ENCODE results near the gene LMBR1L. TPM values are rescaled to one million over a fixed set of nuclear protein-coding genes. Genes with fewer than 3 reads are reported as not detected.

The LMBR1L gene
- total RNA-seq, 5 donors from 2014 or later (not counting 1 experiment from before 2014, with no cell fraction given), result 159 to 302 (median 224) TPM

DNA sequence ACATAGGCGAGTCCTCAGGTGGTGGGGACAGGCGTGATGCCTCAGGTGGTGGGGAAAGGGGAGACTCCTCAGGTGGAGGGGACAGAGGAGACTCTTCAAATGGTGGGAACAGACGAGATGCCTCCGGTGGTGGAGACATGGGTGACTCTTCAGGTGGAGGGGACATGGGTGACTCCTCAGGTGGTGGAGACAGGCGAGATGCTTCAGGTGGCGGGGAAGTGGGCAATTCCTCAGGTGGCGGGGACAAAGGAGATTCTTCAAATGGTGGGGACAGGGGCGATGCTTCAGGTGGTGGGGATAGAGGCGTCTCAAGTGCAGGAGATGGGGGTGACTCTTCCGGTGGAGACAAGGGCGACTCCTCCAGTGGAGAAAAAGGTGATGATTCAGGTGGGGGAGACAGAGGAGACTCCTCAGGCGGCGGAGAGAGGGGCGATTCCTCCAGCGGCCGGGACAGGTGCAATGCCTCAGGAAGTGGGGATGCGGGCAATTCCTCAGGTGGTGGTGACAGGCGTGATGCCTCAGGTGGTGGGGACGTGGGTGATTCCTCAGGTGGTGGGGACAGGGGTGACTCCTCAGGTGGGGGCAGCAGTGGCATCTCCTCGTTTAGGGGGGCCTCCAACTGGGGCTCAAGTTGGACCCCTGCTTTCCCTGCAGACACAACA is 58.7 kb downstream of the LMBR1L start:
- peaks cover 63% of the 10 kb centered on the region for H3K36me3 Mint-ChIP-seq
- no peak for DNase-seq
- H3K9me3 Mint-ChIP-seq, result no peaks in the 10 kb centered on the region
- H3K4me3 Mint-ChIP-seq, result no peak overlapping the region
- H3K4me1 Mint-ChIP-seq, result peaks cover 26 to 41% (median 38%) of the 10 kb centered on the region in 3 donors
- ChIA-PET CTCF (no interaction called here), POLR2A (no interaction called here)
- Histone ChIP-seq H3K36me3 (ENCODE audit: control insufficient read depth in 2 of 2, extremely low read depth in 1 of 2, insufficient read depth in 1 of 2, low read length in 1 of 2) (peaks cover 36 to 82% of the 10 kb centered on the region in 2 donors), H3K27ac (ENCODE audit: low read length) (no peak overlapping the region), H3K27me3 (replicated peaks in 1 of 2; ENCODE audit: control insufficient read depth in 2 of 2, extremely low read depth in 1 of 2, insufficient read depth in 2 of 2, low read length in 1 of 2) (no peaks in the 10 kb centered on the region), H3K9me3 (no peaks in the 10 kb centered on the region), H3K4me3 (ENCODE audit: control insufficient read depth in 1 of 2, extremely low read depth in 1 of 2, low read length in 1 of 2) (no peak overlapping the region), H3K4me1 (ENCODE audit: control insufficient read depth in 1 of 2, extremely low read depth in 1 of 2, insufficient read depth in 2 of 2, low read length in 2 of 2) (peaks cover 16 to 32% of the 10 kb centered on the region in 2 experiments)
- no peaks in the 10 kb centered on the region for H3K27me3 Mint-ChIP-seq
- 95% methylated on average over 16 of the region's 20 CpGs for WGBS (ENCODE audit: insufficient coverage)
- no peak overlapping the region for H3K27ac Mint-ChIP-seq
- no peak for ATAC-seq (replicated peaks in 1 of 4)

- peaks cover 11 to 27% of the 10 kb centered on the region in 2 experiments for H3K4me1 ChIP-seq (ENCODE audit: control insufficient read depth in 1 of 2, extremely low read depth in 1 of 2, insufficient read depth in 2 of 2, low read length in 2 of 2)
- Mint-ChIP-seq H3K27ac (no peak overlapping the region), H3K36me3 (peaks cover 67% of the 10 kb centered on the region), H3K27me3 (no peaks in the 10 kb centered on the region), H3K4me1 (peaks cover 20 to 35% (median 33%) of the 10 kb centered on the region in 3 donors), H3K4me3 (no peak overlapping the region), H3K9me3 (no peaks in the 10 kb centered on the region)
- H3K4me3 ChIP-seq (ENCODE audit: control insufficient read depth in 1 of 2, extremely low read depth in 1 of 2, low read length in 1 of 2), result no peak overlapping the region
- no peaks in the 10 kb centered on the region for H3K27me3 ChIP-seq (replicated peaks in 1 of 2; ENCODE audit: control insufficient read depth in 2 of 2, extremely low read depth in 1 of 2, insufficient read depth in 2 of 2, low read length in 1 of 2)
- 97% methylated on average over 15 of the region's 18 CpGs for WGBS (ENCODE audit: insufficient coverage)
- ATAC-seq (replicated peaks in 1 of 4), result no peak
- H3K27ac ChIP-seq (ENCODE audit: low read length), result no peak overlapping the region
- POLR2A ChIA-PET, result no interaction called here
- H3K36me3 ChIP-seq (ENCODE audit: control insufficient read depth in 2 of 2, extremely low read depth in 1 of 2, insufficient read depth in 1 of 2, low read length in 1 of 2), result peaks cover 39 to 87% of the 10 kb centered on the region in 2 donors
- DNase-seq, result no peak
- H3K9me3 ChIP-seq, result no peaks in the 10 kb centered on the region
- CTCF ChIA-PET, result no interaction called here
These were observed 59.3 kb downstream of the LMBR1L start for GRCh38 chr12:49051373-49051764.

DNA sequence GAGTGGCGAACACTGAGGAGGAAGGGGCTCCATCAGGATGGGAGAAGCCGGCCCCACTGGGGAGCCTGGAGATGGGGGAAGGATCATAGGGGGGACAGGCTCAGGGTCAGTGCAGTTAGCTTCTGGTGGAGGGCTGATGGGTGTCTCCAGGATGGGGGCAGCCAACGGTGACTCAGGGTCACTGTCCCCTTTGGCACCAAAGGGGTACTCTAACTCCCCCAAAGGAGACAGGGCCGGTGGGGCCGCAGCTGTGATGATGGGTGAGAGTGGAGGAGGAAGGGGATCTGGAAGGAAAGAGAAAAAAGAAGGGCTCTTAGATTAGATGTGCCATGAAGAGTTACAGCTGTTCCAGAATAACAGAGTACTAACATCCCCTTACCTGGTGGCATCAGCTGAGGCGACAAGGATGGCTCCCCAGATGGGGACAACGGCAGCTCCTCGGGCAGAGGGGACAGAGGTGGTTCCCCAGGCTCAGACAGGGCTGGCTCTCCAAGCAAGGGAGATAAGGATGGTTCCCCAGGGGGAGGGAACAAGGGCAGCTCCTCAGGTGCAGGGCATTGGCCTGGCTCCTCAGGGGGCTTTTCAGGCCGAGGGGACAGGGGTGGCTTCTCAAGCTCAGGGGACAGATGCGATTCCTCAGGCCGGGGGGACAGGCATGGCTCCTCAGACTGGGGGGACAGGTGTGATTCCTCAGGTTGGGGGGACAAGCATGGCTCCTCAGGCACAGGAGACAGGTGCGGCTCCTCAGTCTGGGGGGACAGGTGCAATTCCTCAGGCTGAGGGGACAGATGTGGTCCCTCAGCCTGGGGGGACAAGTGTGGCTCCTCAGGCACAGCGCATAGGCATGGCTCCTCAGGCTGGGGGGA is 59.9 kb downstream of the LMBR1L start:
- H3K4me3 ChIP-seq (ENCODE audit: control insufficient read depth in 1 of 2, extremely low read depth in 1 of 2, low read length in 1 of 2), result no peak overlapping the region
- Mint-ChIP-seq H3K4me3 (no peak overlapping the region), H3K27me3 (no peaks in the 10 kb centered on the region), H3K36me3 (peaks cover 71% of the 10 kb centered on the region), H3K9me3 (no peaks in the 10 kb centered on the region), H3K27ac (no peak overlapping the region), H3K4me1 (peaks cover 14 to 29% (median 27%) of the 10 kb centered on the region in 3 donors)
- peaks cover 43 to 94% of the 10 kb centered on the region in 2 donors for H3K36me3 ChIP-seq (ENCODE audit: control insufficient read depth in 2 of 2, extremely low read depth in 1 of 2, insufficient read depth in 1 of 2, low read length in 1 of 2)
- no peak overlapping the region for H3K27ac ChIP-seq (ENCODE audit: low read length)
- POLR2A ChIA-PET, result no interaction called here
- no peaks in the 10 kb centered on the region for H3K9me3 ChIP-seq
- ATAC-seq (replicated peaks in 1 of 4), result no peak
- no peak for DNase-seq
- 92% methylated on average over 7 of the region's 13 CpGs for WGBS (ENCODE audit: insufficient coverage)
- no peaks in the 10 kb centered on the region for H3K27me3 ChIP-seq (replicated peaks in 1 of 2; ENCODE audit: control insufficient read depth in 2 of 2, extremely low read depth in 1 of 2, insufficient read depth in 2 of 2, low read length in 1 of 2)
- CTCF ChIA-PET, result no interaction called here
- H3K4me1 ChIP-seq (ENCODE audit: control insufficient read depth in 1 of 2, extremely low read depth in 1 of 2, insufficient read depth in 2 of 2, low read length in 2 of 2), result peaks cover 5 to 21% of the 10 kb centered on the region in 2 experiments

DNA sequence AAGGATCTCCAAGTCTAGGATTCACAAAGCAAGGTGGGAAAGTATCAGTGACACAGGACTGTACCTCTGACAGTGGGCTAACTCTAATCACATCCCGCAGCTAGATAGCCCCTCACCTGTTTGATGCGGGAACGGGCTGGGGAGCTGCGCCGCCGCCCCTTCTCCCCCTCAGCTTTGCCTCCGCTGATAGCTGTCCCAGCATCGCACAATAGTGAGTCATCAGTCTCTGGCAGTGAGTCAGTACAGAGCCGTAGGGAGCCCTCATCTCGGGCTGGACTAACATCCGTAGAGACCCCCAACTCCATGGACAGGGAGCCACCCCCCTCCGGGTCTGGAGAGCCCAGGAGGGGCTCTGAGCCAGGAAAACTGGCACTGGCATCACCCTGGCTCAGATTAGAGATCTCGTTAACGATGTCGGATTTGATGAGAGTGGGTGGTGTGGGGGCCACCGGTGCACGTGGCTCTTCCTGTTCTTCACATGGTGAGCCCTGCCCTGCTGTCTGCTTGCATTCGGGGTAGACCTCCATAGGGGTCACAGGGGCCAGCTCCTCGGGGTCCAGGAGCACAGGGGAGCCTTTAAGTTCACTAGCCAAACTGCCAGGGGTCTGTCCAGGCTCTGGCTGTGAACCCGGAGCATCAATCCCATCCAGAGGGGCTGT is 61.0 kb downstream of the LMBR1L start:
- WGBS (ENCODE audit: insufficient coverage), result 94% methylated on average over 20 of the region's 20 CpGs
- ChIA-PET POLR2A (no interaction called here), CTCF (no interaction called here)
- no peaks in the 10 kb centered on the region for H3K9me3 Mint-ChIP-seq
- H3K4me1 Mint-ChIP-seq, result peaks cover 4 to 19% (median 17%) of the 10 kb centered on the region in 3 donors
- peaks cover 69% of the 10 kb centered on the region for H3K36me3 Mint-ChIP-seq
- DNase-seq, result no peak
- no peak overlapping the region for H3K4me3 Mint-ChIP-seq
- peaks cover 48 to 98% of the 10 kb centered on the region in 2 donors for H3K36me3 ChIP-seq (ENCODE audit: control insufficient read depth in 2 of 2, extremely low read depth in 1 of 2, insufficient read depth in 1 of 2, low read length in 1 of 2)
- no peak overlapping the region for H3K27ac Mint-ChIP-seq
- no peaks in the 10 kb centered on the region for H3K27me3 Mint-ChIP-seq
- H3K9me3 ChIP-seq, result no peaks in the 10 kb centered on the region
- peaks cover 0 to 10% of the 10 kb centered on the region in 2 experiments for H3K4me1 ChIP-seq (ENCODE audit: control insufficient read depth in 1 of 2, extremely low read depth in 1 of 2, insufficient read depth in 2 of 2, low read length in 2 of 2)
- no peak for ATAC-seq (replicated peaks in 1 of 4)
- H3K27me3 ChIP-seq (replicated peaks in 1 of 2; ENCODE audit: control insufficient read depth in 2 of 2, extremely low read depth in 1 of 2, insufficient read depth in 2 of 2, low read length in 1 of 2), result no peaks in the 10 kb centered on the region
- no peak overlapping the region for H3K4me3 ChIP-seq (ENCODE audit: control insufficient read depth in 1 of 2, extremely low read depth in 1 of 2, low read length in 1 of 2)
- H3K27ac ChIP-seq (ENCODE audit: low read length), result no peak overlapping the region

DNA sequence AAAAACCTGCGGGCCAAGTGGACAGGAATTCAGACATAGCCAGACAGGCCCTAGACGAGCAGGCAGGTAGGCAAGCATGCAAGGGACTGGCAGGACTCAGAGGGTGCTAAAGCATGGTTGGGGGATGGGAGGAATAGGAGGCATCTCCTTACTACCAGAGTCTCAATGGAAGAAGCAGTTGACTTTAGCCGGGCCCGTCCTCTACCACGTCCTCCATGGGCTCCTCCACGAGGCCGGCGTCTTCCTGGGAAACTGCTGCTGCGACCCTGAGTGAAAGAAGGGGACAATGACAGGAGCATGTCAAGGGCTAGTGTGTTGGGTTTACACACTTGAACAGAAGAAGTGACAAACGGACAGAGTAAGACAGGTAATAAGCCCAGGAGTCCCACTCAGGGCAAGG is 61.7 kb downstream of the LMBR1L start:
- H3K4me3 ChIP-seq (ENCODE audit: control insufficient read depth in 1 of 2, extremely low read depth in 1 of 2, low read length in 1 of 2), result no peak overlapping the region
- Mint-ChIP-seq H3K27ac (no peak overlapping the region), H3K36me3 (peaks cover 70% of the 10 kb centered on the region), H3K27me3 (no peaks in the 10 kb centered on the region), H3K9me3 (no peaks in the 10 kb centered on the region), H3K4me3 (no peak overlapping the region), H3K4me1 (peaks cover 2 to 20% (median 19%) of the 10 kb centered on the region in 3 donors)
- ATAC-seq (replicated peaks in 1 of 4), result no peak
- peaks cover 0 to 11% of the 10 kb centered on the region in 2 experiments for H3K4me1 ChIP-seq (ENCODE audit: control insufficient read depth in 1 of 2, extremely low read depth in 1 of 2, insufficient read depth in 2 of 2, low read length in 2 of 2)
- ChIA-PET POLR2A (no interaction called here), CTCF (interaction anchor here (0.6 to 1.4 kb wide), 2 partner anchors 12 to 30 kb away, joined by 3 to 4 read pairs; no protein-coding TSS in a partner anchor)
- no peaks in the 10 kb centered on the region for H3K9me3 ChIP-seq
- H3K27ac ChIP-seq (ENCODE audit: low read length), result no peak overlapping the region
- peaks cover 43 to 98% of the 10 kb centered on the region in 2 donors for H3K36me3 ChIP-seq (ENCODE audit: control insufficient read depth in 2 of 2, extremely low read depth in 1 of 2, insufficient read depth in 1 of 2, low read length in 1 of 2)
- 100% methylated on average over 10 of the region's 10 CpGs for WGBS (ENCODE audit: insufficient coverage)
- no peaks in the 10 kb centered on the region for H3K27me3 ChIP-seq (replicated peaks in 1 of 2; ENCODE audit: control insufficient read depth in 2 of 2, extremely low read depth in 1 of 2, insufficient read depth in 2 of 2, low read length in 1 of 2)
- DNase-seq, result no peak
